HEK293 (cell line): ENCODE results near the gene RBBP7.

Source experiments
- CTCF ChIA-PET: fragments of 350-600 bp; formaldehyde crosslinking; extraction: SDS; loops from one replicate; lab custom pipeline; 2021; ENCODE audit warnings: antibody characterized with exemption; lab: Yijun Ruan, JAX
- POLR2A ChIA-PET: fragments of 300-600 bp; formaldehyde crosslinking; extraction: SDS; loops from one replicate; lab custom pipeline; 2020; ENCODE audit warnings: antibody characterized with exemption, inconsistent platforms; lab: Yijun Ruan, JAX
- H3K27ac ChIP-seq: fragments of 200-500 bp; sonication (Bioruptor generic); 2 replicates; pipeline ENCODE4 v1.5.1; 2014; ENCODE audit warnings: low read depth, low read length, control low read depth, inconsistent platforms; ENCODE audit errors: extremely low read depth
- H3K36me3 ChIP-seq, 2 experiments: fragments of 200-500 bp in 1 of 2; sonication (Bioruptor generic) in 1 of 2; 1 replicate in 1 of 2; 2 replicates in 1 of 2; pipeline ENCODE4 v1.5.1; 2014 to 2017; ENCODE audit warnings: inconsistent platforms in 2 of 2, low read length in 2 of 2; ENCODE audit not compliant: control insufficient read depth in 2 of 2, insufficient read depth in 1 of 2
- H3K4me1 ChIP-seq: fragments of 200-500 bp; sonication (Bioruptor generic); 2 replicates; pipeline ENCODE4 v1.5.1; 2014; ENCODE audit warnings: mild to moderate bottlenecking, low read length, inconsistent platforms; ENCODE audit not compliant: control insufficient read depth, insufficient read depth
- H3K4me3 ChIP-seq: 2 replicates; pipeline ENCODE4 v1.5.1; 2011; ENCODE audit warnings: low read depth, mild to moderate bottlenecking, control low read depth, low read length, moderate library complexity
- H3K9me3 ChIP-seq: fragments of 200-500 bp; sonication (Bioruptor generic); 2 replicates; pipeline ENCODE4 v1.5.1; 2014; ENCODE audit warnings: low read depth, low read length, inconsistent platforms; ENCODE audit not compliant: control insufficient read depth, insufficient read depth
- GLI4 ChIP-seq: fragments of 450-650 bp; formaldehyde crosslinking; IDR thresholded peaks from 2 replicates; pipeline ENCODE4 v1.5.1; 2016; ENCODE audit warnings: missing biosample characterization, missing genetic modification characterization
- KLF7 ChIP-seq: fragments of 450-650 bp; formaldehyde crosslinking; IDR thresholded peaks from 2 replicates; pipeline ENCODE4 v1.5.1; 2016; ENCODE audit warnings: missing biosample characterization, missing genetic modification characterization, borderline replicate concordance
- PBX3 ChIP-seq: sonication (generic); formaldehyde crosslinking; IDR thresholded peaks from 2 replicates; pipeline ENCODE4 v1.8.1; 2022; ENCODE audit warnings: mild to moderate bottlenecking, moderate library complexity, missing genetic modification reagents
- SCRT1 ChIP-seq: fragments of 450-650 bp; formaldehyde crosslinking; IDR thresholded peaks from 2 replicates; pipeline ENCODE4 v1.5.1; 2016; ENCODE audit warnings: missing biosample characterization, missing genetic modification characterization, borderline replicate concordance
- SP3 ChIP-seq: fragments of 450-650 bp; formaldehyde crosslinking; IDR thresholded peaks from 2 replicates; pipeline ENCODE4 v1.5.1; 2016; ENCODE audit warnings: missing biosample characterization, missing genetic modification characterization
- SP7 ChIP-seq: fragments of 450-650 bp; formaldehyde crosslinking; IDR thresholded peaks from 2 replicates; pipeline ENCODE4 v1.5.1; 2016; ENCODE audit warnings: missing biosample characterization, missing genetic modification characterization
- YY2 ChIP-seq: fragments of 450-650 bp; formaldehyde crosslinking; IDR thresholded peaks from 2 replicates; pipeline ENCODE4 v1.5.1; 2016; ENCODE audit warnings: missing biosample characterization, missing genetic modification characterization
- ZBTB10 ChIP-seq: fragments of 450-650 bp; formaldehyde crosslinking; IDR thresholded peaks from 2 replicates; pipeline ENCODE4 v1.5.1; 2016; ENCODE audit warnings: missing biosample characterization, missing genetic modification characterization
- ZBTB17 ChIP-seq: fragments of 450-650 bp; formaldehyde crosslinking; IDR thresholded peaks from 2 replicates; pipeline ENCODE4 v1.5.1; 2016; ENCODE audit warnings: missing biosample characterization, missing genetic modification characterization
- ZBTB6 ChIP-seq: fragments of 450-650 bp; formaldehyde crosslinking; IDR thresholded peaks from 2 replicates; pipeline ENCODE4 v1.5.1; 2017; ENCODE audit warnings: missing biosample characterization, missing genetic modification characterization
- ZNF169 ChIP-seq: fragments of 450-650 bp; formaldehyde crosslinking; IDR thresholded peaks from 2 replicates; pipeline ENCODE4 v1.5.1; 2016; ENCODE audit warnings: missing biosample characterization, missing genetic modification characterization
- ZNF292 ChIP-seq: fragments of 450-650 bp; formaldehyde crosslinking; IDR thresholded peaks from 2 replicates; pipeline ENCODE4 v1.5.1; 2016; ENCODE audit warnings: low read depth, missing biosample characterization, missing genetic modification characterization, borderline replicate concordance
- ZNF362 ChIP-seq: fragments of 450-650 bp; formaldehyde crosslinking; IDR thresholded peaks from 2 replicates; pipeline ENCODE4 v1.5.1; 2016; ENCODE audit warnings: missing biosample characterization, missing genetic modification characterization
- ZNF398 ChIP-seq: fragments of 450-650 bp; formaldehyde crosslinking; IDR thresholded peaks from 2 replicates; pipeline ENCODE4 v1.5.1; 2017; ENCODE audit warnings: missing biosample characterization, missing genetic modification characterization
- ZNF48 ChIP-seq: fragments of 450-650 bp; formaldehyde crosslinking; IDR thresholded peaks from 2 replicates; pipeline ENCODE4 v1.5.1; 2016; ENCODE audit warnings: missing biosample characterization, missing genetic modification characterization
- ZNF529 ChIP-seq: fragments of 450-650 bp; formaldehyde crosslinking; IDR thresholded peaks from 2 replicates; pipeline ENCODE4 v1.5.1; 2017; ENCODE audit warnings: missing genetic modification characterization, missing biosample characterization; ENCODE audit not compliant: insufficient replicate concordance
- ZNF580 ChIP-seq: fragments of 450-650 bp; formaldehyde crosslinking; IDR thresholded peaks from 2 replicates; pipeline ENCODE4 v1.5.1; 2016; ENCODE audit warnings: missing biosample characterization, missing genetic modification characterization
- ZNF623 ChIP-seq: fragments of 450-650 bp; formaldehyde crosslinking; IDR thresholded peaks from 2 replicates; pipeline ENCODE4 v1.5.1; 2016; ENCODE audit warnings: missing biosample characterization, missing genetic modification characterization
- ZSCAN23 ChIP-seq: fragments of 450-650 bp; formaldehyde crosslinking; IDR thresholded peaks from 2 replicates; pipeline ENCODE4 v1.5.1; 2016; ENCODE audit warnings: missing biosample characterization, missing genetic modification characterization
- TF ChIP-seq, protein P1 (sequence below): fragments of 450-650 bp; formaldehyde crosslinking; IDR thresholded peaks from 2 replicates; pipeline ENCODE4 v1.5.1; 2016; ENCODE audit warnings: missing biosample characterization, missing genetic modification characterization

RBBP7 gene

GRCh38 chrX:16852617-16853179 is 17.5 kb downstream of the RBBP7 start:
- no peak for TF ChIP-seq PBX3 (CRISPR knock-in tag)
- TF ChIP-seq SP3 (tag by site-specific recombination), result no peak
- TF ChIP-seq, all 188 proteins: peak for 0
- CTCF ChIA-PET, result interaction anchor here (1.0 to 1.2 kb wide), 2 partner anchors 26 to 224 kb away, joined by 3 to 4 read pairs; no protein-coding TSS in a partner anchor
- POLR2A ChIA-PET, result no interaction called here

GRCh38 chrX:16851827-16852226 is 18.3 kb downstream of the RBBP7 start:
- H3K9me3 ChIP-seq, result no peaks in the 10 kb centered on the region
- POLR2A ChIA-PET, result interaction anchor here (1.2 kb wide), 1 partner anchor 19 kb away, joined by 3 read pairs; no protein-coding TSS in a partner anchor
- no peak overlapping the region for H3K4me3 ChIP-seq
- CTCF ChIA-PET, result interaction anchor here (0.6 kb wide), 1 partner anchor 26 kb away, joined by 4 read pairs; no protein-coding TSS in a partner anchor
- H3K4me1 ChIP-seq, result no peaks in the 10 kb centered on the region
- H3K27ac ChIP-seq, result no peak overlapping the region
- TF ChIP-seq GLI4 (tag by site-specific recombination), result no peak
- no peak for TF ChIP-seq ZBTB6
- TF ChIP-seq YY2 (tag by site-specific recombination), result no peak
- TF ChIP-seq SP7, result no peak
- no peak for TF ChIP-seq ZNF529 (tag by site-specific recombination)
- TF ChIP-seq ZSCAN23, result no peak
- no peak for TF ChIP-seq ZNF623 (tag by site-specific recombination)
- TF ChIP-seq SCRT1 (tag by site-specific recombination), result no peak
- TF ChIP-seq KLF7 (tag by site-specific recombination), result no peak
- TF ChIP-seq ZNF398 (tag by site-specific recombination), result no peak
- TF ChIP-seq, protein P1, sequence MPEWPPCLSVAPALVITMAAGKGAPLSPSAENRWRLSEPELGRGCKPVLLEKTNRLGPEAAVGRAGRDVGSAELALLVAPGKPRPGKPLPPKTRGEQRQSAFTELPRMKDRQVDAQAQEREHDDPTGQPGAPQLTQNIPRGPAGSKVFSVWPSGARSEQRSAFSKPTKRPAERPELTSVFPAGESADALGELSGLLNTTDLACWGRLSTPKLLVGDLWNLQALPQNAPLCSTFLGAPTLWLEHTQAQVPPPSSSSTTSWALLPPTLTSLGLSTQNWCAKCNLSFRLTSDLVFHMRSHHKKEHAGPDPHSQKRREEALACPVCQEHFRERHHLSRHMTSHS, result no peak
- TF ChIP-seq ZBTB17 (tag by site-specific recombination), result no peak
- TF ChIP-seq ZNF169 (tag by site-specific recombination), result no peak
- no peak for TF ChIP-seq ZBTB10
- no peak for TF ChIP-seq ZNF580 (tag by site-specific recombination)
- no peak for TF ChIP-seq ZNF362 (tag by site-specific recombination)
- no peak for TF ChIP-seq ZNF48 (tag by site-specific recombination)
- no peak for TF ChIP-seq ZNF292 (tag by site-specific recombination)
- peaks cover 98% of the 10 kb centered on the region in 2 experiments for H3K36me3 ChIP-seq

More at GRCh38 chrX:16852617-16853179, 17.5 kb downstream of the RBBP7 start:
- Histone ChIP-seq H3K9me3 (no peaks in the 10 kb centered on the region), H3K4me1 (no peaks in the 10 kb centered on the region), H3K36me3 (peaks cover 98% of the 10 kb centered on the region in 2 experiments), H3K4me3 (no peak overlapping the region), H3K27ac (no peak overlapping the region)
